Hepatocyte (in vitro differentiated cells): ENCODE measurements around the gene CSNK2B.

Experiments used
- CTCF ChIP-seq: fragments of 200-600 bp; sonication (generic); IDR thresholded peaks from 2 replicates; pipeline ENCODE4 v1.5.1; 2016; ENCODE audit warnings: antibody characterized with exemption, mild to moderate bottlenecking; ENCODE audit not compliant: poor library complexity
- EZH2 ChIP-seq: fragments of 200-600 bp; sonication (generic); IDR thresholded peaks from 2 replicates; pipeline ENCODE4 v1.6.1; 2016; ENCODE audit warnings: antibody characterized with exemption, mild to moderate bottlenecking, borderline replicate concordance

DNA sequence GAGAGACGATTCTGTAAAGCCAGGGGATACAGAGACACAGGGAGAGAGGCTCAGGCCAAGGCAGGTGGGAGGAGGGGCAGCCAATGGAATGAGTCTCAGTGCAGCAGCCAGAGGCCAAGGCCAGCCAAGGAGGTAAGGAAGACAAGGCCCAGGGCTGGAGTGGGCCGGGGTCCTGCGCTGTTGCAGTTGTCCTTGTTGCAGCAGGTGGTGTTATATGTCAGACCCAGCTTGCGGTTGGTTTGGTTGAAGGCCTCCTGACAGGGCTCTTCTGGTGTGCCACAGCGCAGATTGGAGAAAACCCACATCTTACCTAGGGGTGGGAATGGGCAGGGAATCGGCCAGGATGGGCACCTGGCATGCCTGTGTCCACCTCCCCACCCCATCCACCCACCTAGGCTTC is 53.1 kb downstream of the CSNK2B start:
- TF ChIP-seq CTCF (no peak), EZH2 (no peak)
